Coronary artery (tissue), 2 donors: ENCODE measurements around the gene KRT79.

Experiments used
- DNase-seq: peaks from one replicate; pipeline ENCODE4 v3.0.0-alpha.2; 2017; ENCODE audit warnings: low spot score
- H3K27ac ChIP-seq, 2 donors: fragments of 200-600 bp; sonication (generic); one replicate each; pipeline ENCODE4 v1.5.1; 2016 to 2019
- H3K4me3 ChIP-seq: fragments of 200-600 bp; sonication (generic); 2 replicates; pipeline ENCODE4 v1.5.1; 2016; ENCODE audit warnings: mild to moderate bottlenecking, moderate library complexity
- CTCF ChIP-seq: fragments of 200-600 bp; sonication (generic); IDR thresholded peaks from one replicate; pipeline ENCODE4 v1.5.1; 2019; ENCODE audit warnings: antibody characterized with exemption

The KRT79 gene

GRCh38 chr12:52848661-52849255 lies 14.6 kb upstream of the KRT79 start, which contains the start of gene KRT78:
Gene KRT78 (minus strand): TSS chr12:52848994. CDS start chr12:52848930, 64 bp downstream.
- Histone ChIP-seq H3K27ac (no peak within 1 kb of the TSS), H3K4me3 (no peak within 1 kb of the TSS)
- no peak for DNase-seq
- no peak for TF ChIP-seq CTCF

GRCh38 chr12:52847335-52848102 lies 13.4 kb upstream of the KRT79 start:
- H3K4me3 ChIP-seq: no peak overlapping the region
- TF ChIP-seq CTCF: no peak
- H3K27ac ChIP-seq: no peak overlapping the region
- no peak for DNase-seq

- no peak for DNase-seq
- Histone ChIP-seq H3K4me3 (no peak overlapping the region), H3K27ac (no peak overlapping the region)
- no peak for TF ChIP-seq CTCF
Measured at GRCh38 chr12:52846356-52846970, 12.4 kb upstream of the KRT79 start.

GRCh38 chr12:52845946-52846345 lies 11.8 kb upstream of the KRT79 start:
- TF ChIP-seq CTCF: no peak
- H3K27ac ChIP-seq: no peak overlapping the region
- DNase-seq: no peak
- H3K4me3 ChIP-seq: no peak overlapping the region

GRCh38 chr12:52844386-52844785 lies 10.3 kb upstream of the KRT79 start:
- Histone ChIP-seq H3K27ac (no peak overlapping the region), H3K4me3 (no peak overlapping the region)
- TF ChIP-seq CTCF: no peak
- no peak for DNase-seq

GRCh38 chr12:52839436-52840105 lies 5.5 kb upstream of the KRT79 start:
- Histone ChIP-seq H3K27ac (no peak overlapping the region), H3K4me3 (no peak overlapping the region)
- no peak for DNase-seq
- no peak for TF ChIP-seq CTCF
